Right hindlimb (tissue), 1 donor: Measurements from ENCODE around the gene C20orf202.
"Not testable (repeated sequence)": the region's sequence is repeated elsewhere in the genome, so short reads cannot be mapped to it uniquely, and the experiment has no call there.

Experiments
- DNase-seq: peaks from one replicate; pipeline ENCODE4 v3.0.0-alpha.2; 2018

Gene C20orf202

DNA sequence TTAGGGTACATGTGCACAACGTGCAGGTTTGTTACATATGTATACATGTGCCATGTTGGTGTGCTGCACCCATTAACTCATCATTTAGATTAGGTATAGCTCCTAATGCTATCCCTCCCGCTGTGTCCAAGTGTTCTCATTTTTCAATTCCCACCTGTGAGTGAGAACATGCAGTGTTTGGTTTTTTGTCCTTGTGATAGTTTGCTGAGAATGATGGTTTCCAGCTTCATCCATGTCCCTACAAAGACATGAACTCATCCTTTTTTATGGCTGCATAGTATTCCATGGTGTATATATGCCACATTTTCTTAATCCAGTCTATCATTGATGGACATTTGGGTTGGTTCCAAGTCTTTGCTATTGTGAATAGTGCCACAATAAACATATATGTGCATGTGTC is 47.0 kb downstream of the C20orf202 start:
- DNase-seq: not testable (repeated sequence)

DNA sequence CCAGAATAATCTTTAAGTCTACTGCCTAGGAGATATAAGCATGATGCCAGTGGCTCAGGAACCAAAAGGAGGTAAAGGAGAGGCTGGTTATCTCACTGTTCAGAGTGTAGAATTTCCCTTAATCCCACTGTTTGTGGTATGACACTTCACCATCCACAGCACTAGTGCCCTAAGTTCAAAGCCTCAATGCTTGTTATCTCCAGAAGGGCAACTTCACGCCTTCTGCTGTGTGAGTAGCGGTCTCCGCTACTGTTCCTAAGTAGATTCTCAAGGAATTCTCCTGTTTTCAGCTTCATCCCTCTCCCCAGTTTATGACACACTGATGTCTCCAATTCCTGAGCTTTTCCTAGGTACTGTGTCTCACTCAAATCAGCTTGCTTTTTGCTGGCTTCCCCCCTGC is 49.2 kb downstream of the C20orf202 start:
- no peak for DNase-seq

DNA sequence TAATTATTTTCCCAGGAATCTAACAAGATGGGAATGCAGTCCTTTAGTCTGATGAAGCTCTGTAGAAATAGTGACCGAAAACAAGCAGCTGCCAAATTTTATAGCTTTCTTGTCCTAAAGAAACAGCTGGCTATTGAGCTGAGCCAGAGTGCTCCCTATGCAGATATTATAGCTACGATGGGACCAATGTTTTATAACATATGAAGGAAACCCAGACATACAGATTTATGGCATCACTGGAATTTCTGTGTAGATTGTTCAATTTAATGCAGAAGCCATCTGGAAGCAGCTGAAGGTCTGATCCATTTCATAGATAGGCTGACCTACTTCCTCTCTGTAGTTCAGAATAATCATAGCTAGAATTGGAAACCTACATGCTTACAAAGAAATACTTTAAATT is 51.0 kb downstream of the C20orf202 start:
- no peak for DNase-seq

DNA sequence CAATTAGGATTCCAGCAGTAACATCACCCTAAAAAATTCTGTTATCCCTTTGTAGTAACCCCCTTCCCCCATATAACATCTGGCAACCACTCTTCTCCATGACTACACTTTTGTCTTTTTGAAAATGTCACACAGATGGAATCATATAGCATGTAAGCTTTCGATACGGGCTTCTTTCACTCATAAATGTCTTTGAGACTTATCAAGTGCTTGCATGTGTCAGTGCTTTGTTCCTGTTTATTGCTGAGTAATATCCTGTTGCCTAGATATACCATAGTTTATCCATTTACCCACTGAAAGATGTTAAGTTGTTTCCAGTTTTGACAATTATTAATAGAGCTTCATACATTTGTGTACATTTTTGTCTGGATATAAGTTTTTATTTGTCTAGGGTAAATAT is 52.4 kb downstream of the C20orf202 start:
- DNase-seq: no peak
